HepG2 (cell line): Measurements from ENCODE around the gene TSPAN31. TPM values are rescaled to one million over a fixed set of nuclear protein-coding genes. Genes with fewer than 3 reads are reported as not detected.

Experiments used
- ETV6 ChIP-seq: sonication (generic); formaldehyde crosslinking; conservative IDR thresholded peaks from 2 replicates; pipeline ENCODE4 v1.4.0; 2020; ENCODE audit warnings: missing genetic modification reagents
- FOXP1 ChIP-seq, 2 experiments: fragments of 450-650 bp in 1 of 2; IDR thresholded peaks; 2 replicates each; pipeline ENCODE4 v1.6.1; 2017 to 2018; ENCODE audit warnings: antibody characterized with exemption in 1 of 2
- GATAD2A ChIP-seq: IDR thresholded peaks from 2 replicates; pipeline ENCODE4 v1.6.1; 2016
- HOXA9 ChIP-seq: sonication (generic); formaldehyde crosslinking; IDR thresholded peaks from 2 replicates; pipeline ENCODE4 v1.8.1; 2022; ENCODE audit warnings: missing genetic modification reagents, mild to moderate bottlenecking, moderate library complexity, borderline replicate concordance
- JUN ChIP-seq: sonication (generic); formaldehyde crosslinking; IDR thresholded peaks from 2 replicates; pipeline ENCODE4 v1.4.0; 2020; ENCODE audit warnings: mild to moderate bottlenecking, missing genetic modification reagents
- KDM1A ChIP-seq: IDR thresholded peaks from 2 replicates; pipeline ENCODE4 v1.6.1; 2016; ENCODE audit warnings: missing compliant biosample characterization
- MTF2 ChIP-seq: sonication (generic); formaldehyde crosslinking; IDR thresholded peaks from 2 replicates; pipeline ENCODE4 v1.5.0; 2020; ENCODE audit warnings: missing genetic modification reagents, borderline replicate concordance
- SATB2 ChIP-seq: sonication (generic); formaldehyde crosslinking; IDR thresholded peaks from 2 replicates; pipeline ENCODE4 v1.5.0; 2020; ENCODE audit warnings: missing genetic modification reagents
- SP5 ChIP-seq: IDR thresholded peaks from 2 replicates; pipeline ENCODE4 v1.6.1; 2016; ENCODE audit warnings: low read depth, borderline replicate concordance
- THAP11 ChIP-seq: IDR thresholded peaks from 2 replicates; pipeline ENCODE4 v1.6.1; 2016; ENCODE audit warnings: missing biosample characterization, missing genetic modification reagents
- XBP1 ChIP-seq: sonication (generic); formaldehyde crosslinking; IDR thresholded peaks from 2 replicates; pipeline ENCODE4 v1.5.0; 2020; ENCODE audit warnings: missing genetic modification reagents
- ZFP41 ChIP-seq: sonication (generic); formaldehyde crosslinking; IDR thresholded peaks from 2 replicates; pipeline ENCODE4 v1.4.0; 2020; ENCODE audit warnings: mild to moderate bottlenecking, missing genetic modification reagents, borderline replicate concordance
- ZFP90 ChIP-seq: sonication (generic); formaldehyde crosslinking; IDR thresholded peaks from 2 replicates; pipeline ENCODE4 v1.8.0; 2022; ENCODE audit warnings: missing genetic modification reagents, mild to moderate bottlenecking, inconsistent platforms, borderline replicate concordance
- ZNF354B ChIP-seq: sonication (generic); formaldehyde crosslinking; IDR thresholded peaks from 2 replicates; pipeline ENCODE4 v1.8.0; 2022; ENCODE audit warnings: mild to moderate bottlenecking, missing genetic modification reagents
- ZNF549 ChIP-seq: sonication (generic); formaldehyde crosslinking; IDR thresholded peaks from 2 replicates; pipeline ENCODE4 v1.5.0; 2020; ENCODE audit warnings: missing genetic modification reagents
- ZNF556 ChIP-seq: sonication (generic); formaldehyde crosslinking; IDR thresholded peaks from 2 replicates; pipeline ENCODE4 v1.4.0; 2020; ENCODE audit warnings: mild to moderate bottlenecking, missing genetic modification reagents, borderline replicate concordance
- ZNF644 ChIP-seq: IDR thresholded peaks from 2 replicates; pipeline ENCODE4 v1.6.1; 2016; ENCODE audit warnings: low read depth
- ZNF850 ChIP-seq: sonication (generic); formaldehyde crosslinking; conservative IDR thresholded peaks from 2 replicates; pipeline ENCODE4 v1.9.0; 2021; ENCODE audit warnings: mild to moderate bottlenecking, missing genetic modification reagents
- ZNF878 ChIP-seq: sonication (generic); formaldehyde crosslinking; IDR thresholded peaks from 2 replicates; pipeline ENCODE4 v1.8.1; 2023; ENCODE audit warnings: mild to moderate bottlenecking, missing genetic modification reagents, moderate library complexity
- polyA plus RNA-seq, 8 experiments: library from polyadenylated mRNA; depleted of rRNA in 3 of 8; stranded (reverse) in 7 of 8; unstranded in 1 of 8; fragments of >200 nt; fragmentation: Illumina TruSeq in 4 of 8; extraction: Trizol in 4 of 8; gene quantifications; 2 replicates each; pipeline versions ENCODE4 v1.2.1 to v1.2.3, GENCODE V29; 2011 to 2016; ENCODE audit warnings: low read depth in 4 of 8, missing spikeins in 1 of 8, mixed read lengths in 1 of 8; ENCODE audit not compliant: insufficient read depth in 1 of 8
- total RNA-seq, 5 experiments: library from RNA; depleted of rRNA; stranded (reverse); fragments of >200 nt; fragmentation: Illumina TruSeq; extraction: Trizol; gene quantifications; 2 replicates each; pipeline ENCODE4 v1.2.3, GENCODE V29; 2016; ENCODE audit warnings: low read depth in 1 of 5
- TF ChIP-seq, protein P1 (sequence below): sonication (generic); formaldehyde crosslinking; IDR thresholded peaks from one replicate; pipeline ENCODE4 v1.5.1; 2020; ENCODE audit warnings: mild to moderate bottlenecking, missing genetic modification reagents; ENCODE audit errors: not compliant biosample characterization
- TF ChIP-seq, protein P2 (sequence below): sonication (generic); formaldehyde crosslinking; IDR thresholded peaks from 2 replicates; pipeline ENCODE4 v1.4.0; 2020; ENCODE audit warnings: missing genetic modification reagents

TSPAN31 gene
- total and polyA plus RNA-seq, 2 of the 13 experiments (the other 11 are each of a cell fraction or from before 2014, with no cell fraction given) = 10.4 to 24.6 TPM

DNA sequence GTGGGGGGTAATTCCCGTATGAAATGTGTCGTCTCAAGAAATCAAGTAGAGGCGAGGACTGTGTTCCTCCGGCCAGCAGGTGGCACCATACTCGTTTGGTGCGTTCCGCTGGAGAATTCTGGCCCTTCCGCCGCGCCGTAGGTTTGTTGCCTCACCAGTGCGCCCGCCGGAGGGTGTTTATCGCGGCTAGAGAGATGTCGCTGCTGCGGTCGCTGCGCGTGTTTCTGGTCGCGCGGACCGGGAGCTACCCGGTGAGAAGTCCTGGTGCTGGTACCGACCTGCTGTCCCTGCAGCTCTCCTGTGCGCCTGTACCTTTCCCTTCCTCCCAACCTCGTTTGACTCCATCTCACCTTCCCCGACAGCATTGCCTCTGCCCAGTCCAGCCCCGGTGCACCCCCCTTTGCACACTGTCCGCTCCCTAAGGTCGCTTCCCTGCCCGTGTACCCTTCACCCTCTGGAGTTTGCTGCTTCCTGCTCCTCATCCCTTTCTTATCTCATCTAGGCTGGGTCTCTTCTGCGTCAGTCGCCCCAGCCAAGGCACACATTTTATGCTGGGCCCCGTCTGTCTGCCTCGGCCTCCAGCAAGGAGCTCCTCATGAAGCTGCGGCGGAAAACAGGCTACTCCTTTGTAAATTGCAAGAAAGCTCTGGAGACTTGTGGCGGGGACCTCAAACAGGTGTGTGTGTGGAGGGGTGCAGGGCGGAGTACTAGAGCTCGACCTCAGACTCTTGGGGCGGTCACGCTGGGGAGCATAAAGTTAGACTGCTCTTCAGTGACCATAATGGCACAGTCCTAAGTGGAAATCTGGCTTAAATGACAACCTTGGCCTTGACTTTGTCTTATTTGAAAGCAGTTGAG is 38.0 kb downstream of the TSPAN31 start, which contains the start of gene TSFM (continued):
- TF ChIP-seq, protein P1, sequence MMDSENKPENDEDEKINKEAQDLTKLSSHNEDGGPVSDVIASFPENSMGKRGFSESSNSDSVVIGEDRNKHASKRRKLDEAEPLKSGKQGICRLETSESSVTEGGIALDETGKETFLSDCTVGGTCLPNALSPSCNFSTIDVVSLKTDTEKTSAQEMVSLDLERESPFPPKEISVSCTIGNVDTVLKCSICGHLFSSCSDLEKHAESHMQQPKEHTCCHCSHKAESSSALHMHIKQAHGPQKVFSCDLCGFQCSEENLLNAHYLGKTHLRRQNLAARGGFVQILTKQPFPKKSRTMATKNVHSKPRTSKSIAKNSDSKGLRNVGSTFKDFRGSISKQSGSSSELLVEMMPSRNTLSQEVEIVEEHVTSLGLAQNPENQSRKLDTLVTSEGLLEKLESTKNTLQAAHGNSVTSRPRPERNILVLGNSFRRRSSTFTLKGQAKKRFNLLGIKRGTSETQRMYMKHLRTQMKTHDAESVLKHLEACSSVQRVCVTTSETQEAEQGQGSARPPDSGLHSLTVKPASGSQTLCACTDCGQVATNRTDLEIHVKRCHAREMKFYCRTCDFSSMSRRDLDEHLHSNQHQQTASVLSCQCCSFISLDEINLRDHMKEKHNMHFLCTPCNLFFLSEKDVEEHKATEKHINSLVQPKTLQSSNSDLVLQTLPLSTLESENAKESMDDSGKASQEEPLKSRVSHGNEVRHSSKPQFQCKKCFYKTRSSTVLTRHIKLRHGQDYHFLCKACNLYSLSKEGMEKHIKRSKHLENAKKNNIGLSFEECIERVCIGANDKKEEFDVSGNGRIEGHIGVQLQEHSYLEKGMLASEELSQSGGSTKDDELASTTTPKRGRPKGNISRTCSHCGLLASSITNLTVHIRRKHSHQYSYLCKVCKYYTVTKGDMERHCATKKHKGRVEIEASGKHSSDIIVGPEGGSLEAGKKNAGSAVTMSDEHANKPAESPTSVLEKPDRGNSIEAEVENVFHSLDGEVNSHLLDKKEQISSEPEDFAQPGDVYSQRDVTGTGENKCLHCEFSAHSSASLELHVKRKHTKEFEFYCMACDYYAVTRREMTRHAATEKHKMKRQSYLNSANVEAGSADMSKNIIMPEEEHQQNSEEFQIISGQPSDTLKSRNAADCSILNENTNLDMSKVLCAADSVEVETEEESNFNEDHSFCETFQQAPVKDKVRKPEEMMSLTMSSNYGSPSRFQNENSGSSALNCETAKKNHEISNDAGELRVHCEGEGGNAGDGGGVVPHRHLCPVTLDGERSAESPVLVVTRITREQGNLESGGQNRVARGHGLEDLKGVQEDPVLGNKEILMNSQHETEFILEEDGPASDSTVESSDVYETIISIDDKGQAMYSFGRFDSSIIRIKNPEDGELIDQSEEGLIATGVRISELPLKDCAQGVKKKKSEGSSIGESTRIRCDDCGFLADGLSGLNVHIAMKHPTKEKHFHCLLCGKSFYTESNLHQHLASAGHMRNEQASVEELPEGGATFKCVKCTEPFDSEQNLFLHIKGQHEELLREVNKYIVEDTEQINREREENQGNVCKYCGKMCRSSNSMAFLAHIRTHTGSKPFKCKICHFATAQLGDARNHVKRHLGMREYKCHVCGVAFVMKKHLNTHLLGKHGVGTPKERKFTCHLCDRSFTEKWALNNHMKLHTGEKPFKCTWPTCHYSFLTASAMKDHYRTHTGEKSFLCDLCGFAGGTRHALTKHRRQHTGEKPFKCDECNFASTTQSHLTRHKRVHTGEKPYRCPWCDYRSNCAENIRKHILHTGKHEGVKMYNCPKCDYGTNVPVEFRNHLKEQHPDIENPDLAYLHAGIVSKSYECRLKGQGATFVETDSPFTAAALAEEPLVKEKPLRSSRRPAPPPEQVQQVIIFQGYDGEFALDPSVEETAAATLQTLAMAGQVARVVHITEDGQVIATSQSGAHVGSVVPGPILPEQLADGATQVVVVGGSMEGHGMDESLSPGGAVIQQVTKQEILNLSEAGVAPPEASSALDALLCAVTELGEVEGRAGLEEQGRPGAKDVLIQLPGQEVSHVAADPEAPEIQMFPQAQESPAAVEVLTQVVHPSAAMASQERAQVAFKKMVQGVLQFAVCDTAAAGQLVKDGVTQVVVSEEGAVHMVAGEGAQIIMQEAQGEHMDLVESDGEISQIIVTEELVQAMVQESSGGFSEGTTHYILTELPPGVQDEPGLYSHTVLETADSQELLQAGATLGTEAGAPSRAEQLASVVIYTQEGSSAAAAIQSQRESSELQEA (CRISPR knock-in tag) = peak; percentile 50
- TF ChIP-seq KDM1A (CRISPR knock-in tag) (no peak), ZNF850 (CRISPR knock-in tag) (no peak), ZNF644 (CRISPR knock-in tag) (no peak), MTF2 (no peak; the same call in 1 of the 2 replicates), GATAD2A (CRISPR knock-in tag) (peak; percentile 87), ZFP90 (CRISPR knock-in tag) (peak; percentile 61; the same call in 1 of the 2 replicates), ZNF556 (CRISPR knock-in tag) (no peak), ETV6 (CRISPR knock-in tag) (peak; percentile 64; the same call in 1 of the 2 replicates), JUN (CRISPR knock-in tag) (no peak), ZNF878 (CRISPR knock-in tag) (no peak), ZFP41 (no peak), XBP1 (CRISPR knock-in tag) (no peak), HOXA9 (no peak), SP5 (no peak), ZNF354B (CRISPR knock-in tag) (no peak), THAP11 (CRISPR knock-in tag) (peak; percentile 95), SATB2 (CRISPR knock-in tag) (no peak), FOXP1 (IDR thresholded peaks at IDR 0.05) (peak; percentile 62; the same call in 1 of the 2 replicates), FOXP1 (CRISPR knock-in tag; IDR thresholded peaks at IDR 0.05) (peak; percentile 76), ZNF549 (CRISPR knock-in tag) (no peak)
- TF ChIP-seq, protein P2, sequence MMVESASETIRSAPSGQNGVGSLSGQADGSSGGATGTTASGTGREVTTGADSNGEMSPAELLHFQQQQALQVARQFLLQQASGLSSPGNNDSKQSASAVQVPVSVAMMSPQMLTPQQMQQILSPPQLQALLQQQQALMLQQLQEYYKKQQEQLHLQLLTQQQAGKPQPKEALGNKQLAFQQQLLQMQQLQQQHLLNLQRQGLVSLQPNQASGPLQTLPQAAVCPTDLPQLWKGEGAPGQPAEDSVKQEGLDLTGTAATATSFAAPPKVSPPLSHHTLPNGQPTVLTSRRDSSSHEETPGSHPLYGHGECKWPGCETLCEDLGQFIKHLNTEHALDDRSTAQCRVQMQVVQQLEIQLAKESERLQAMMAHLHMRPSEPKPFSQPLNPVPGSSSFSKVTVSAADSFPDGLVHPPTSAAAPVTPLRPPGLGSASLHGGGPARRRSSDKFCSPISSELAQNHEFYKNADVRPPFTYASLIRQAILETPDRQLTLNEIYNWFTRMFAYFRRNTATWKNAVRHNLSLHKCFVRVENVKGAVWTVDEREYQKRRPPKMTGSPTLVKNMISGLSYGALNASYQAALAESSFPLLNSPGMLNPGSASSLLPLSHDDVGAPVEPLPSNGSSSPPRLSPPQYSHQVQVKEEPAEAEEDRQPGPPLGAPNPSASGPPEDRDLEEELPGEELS (CRISPR knock-in tag) = peak; percentile 73
